ENCODE data around the gene MYPOP.
"Not testable (repeated sequence)": the region's sequence is repeated elsewhere in the genome, so short reads cannot be mapped to it uniquely, and the experiment has no call there.

The MYPOP gene

DNA sequence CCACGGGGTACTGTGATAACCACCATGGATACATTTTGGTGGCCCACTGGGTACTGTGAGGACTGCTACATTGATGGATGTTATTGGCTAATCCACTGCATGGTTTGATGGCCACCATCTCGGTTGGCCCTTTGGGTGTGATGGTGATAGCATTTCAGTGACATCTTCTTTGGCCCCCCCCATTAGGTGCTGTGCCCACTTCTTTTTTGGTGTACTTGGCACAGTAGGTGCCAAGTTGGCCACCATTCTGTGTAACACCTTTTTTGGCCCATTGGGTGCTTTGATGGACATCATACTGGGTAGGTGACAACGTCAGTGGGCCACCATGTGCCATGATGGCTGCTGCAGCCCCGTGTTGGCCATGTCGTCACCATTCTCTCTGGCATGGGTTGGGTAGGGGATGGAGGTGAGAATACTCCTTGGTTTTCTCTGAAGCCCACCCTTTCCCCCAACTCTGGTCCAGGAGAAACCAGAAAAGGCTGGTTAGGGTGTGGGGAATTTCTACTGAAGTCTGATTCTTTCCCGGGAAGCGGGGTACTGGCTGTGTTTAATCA is 29.1 kb downstream of the MYPOP start:
- Histone ChIP-seq H3K27ac (ENCODE audit: low read length) (no peak overlapping the region), H3K9ac (ENCODE audit: low read depth, low read length) (no peak overlapping the region), H3K4me1 (ENCODE audit: insufficient read depth, low read length) (no peaks in the 10 kb centered on the region), H3K27me3 (ENCODE audit: insufficient read depth, low read length, poor library complexity) (peaks cover 5% of the 10 kb centered on the region), H4K20me1 (ENCODE audit: insufficient read depth, low read length) (no peaks in the 10 kb centered on the region), H3K79me2 (ENCODE audit: insufficient read depth, low read length) (no peaks in the 10 kb centered on the region), H3K4me3 (ENCODE audit: low read depth in 1 of 2, low read length in 2 of 2) (no peak overlapping the region), H3K9me3 (ENCODE audit: insufficient read depth, low read length, severe bottlenecking) (no peaks in the 10 kb centered on the region), H3K4me2 (ENCODE audit: insufficient read depth, low read length) (no peak overlapping the region), H3K36me3 (ENCODE audit: insufficient read depth, low read length) (no peaks in the 10 kb centered on the region), H2AFZ (ENCODE audit: low read depth, low read length) (no peak overlapping the region)
- TF ChIP-seq CTCF (IDR thresholded peaks at IDR 0.05; ENCODE audit: borderline replicate concordance, extremely low read depth, low read length, poor library complexity, severe bottlenecking) (no peak), EZH2 (IDR thresholded peaks at IDR 0.05; ENCODE audit: borderline replicate concordance, low read depth, low read length, severe bottlenecking) (no peak)
- DNase-seq (no peak), ATAC-seq (ENCODE audit: insufficient read depth, low read depth) (no peak)

DNA sequence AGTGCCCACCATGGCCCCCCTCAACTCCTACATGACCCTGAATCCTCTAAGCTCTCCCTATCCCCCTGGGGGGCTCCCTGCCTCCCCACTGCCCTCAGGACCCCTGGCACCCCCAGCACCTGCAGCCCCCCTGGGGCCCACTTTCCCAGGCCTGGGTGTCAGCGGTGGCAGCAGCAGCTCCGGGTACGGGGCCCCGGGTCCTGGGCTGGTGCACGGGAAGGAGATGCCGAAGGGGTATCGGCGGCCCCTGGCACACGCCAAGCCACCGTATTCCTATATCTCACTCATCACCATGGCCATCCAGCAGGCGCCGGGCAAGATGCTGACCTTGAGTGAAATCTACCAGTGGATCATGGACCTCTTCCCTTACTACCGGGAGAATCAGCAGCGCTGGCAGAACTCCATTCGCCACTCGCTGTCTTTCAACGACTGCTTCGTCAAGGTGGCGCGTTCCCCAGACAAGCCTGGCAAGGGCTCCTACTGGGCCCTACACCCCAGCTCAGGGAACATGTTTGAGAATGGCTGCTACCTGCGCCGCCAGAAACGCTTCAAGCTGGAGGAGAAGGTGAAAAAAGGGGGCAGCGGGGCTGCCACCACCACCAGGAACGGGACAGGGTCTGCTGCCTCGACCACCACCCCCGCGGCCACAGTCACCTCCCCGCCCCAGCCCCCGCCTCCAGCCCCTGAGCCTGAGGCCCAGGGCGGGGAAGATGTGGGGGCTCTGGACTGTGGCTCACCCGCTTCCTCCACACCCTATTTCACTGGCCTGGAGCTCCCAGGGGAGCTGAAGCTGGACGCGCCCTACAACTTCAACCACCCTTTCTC is 30.1 kb downstream of the MYPOP start:
- Histone ChIP-seq H3K9me3 (ENCODE audit: insufficient read depth, low read length, severe bottlenecking) (no peaks in the 10 kb centered on the region), H3K27ac (ENCODE audit: low read length) (no peak overlapping the region), H3K27me3 (ENCODE audit: insufficient read depth, low read length, poor library complexity) (peaks cover 5% of the 10 kb centered on the region), H3K4me1 (ENCODE audit: insufficient read depth, low read length) (no peaks in the 10 kb centered on the region), H3K36me3 (ENCODE audit: insufficient read depth, low read length) (no peaks in the 10 kb centered on the region), H2AFZ (ENCODE audit: low read depth, low read length) (no peak overlapping the region), H3K4me2 (ENCODE audit: insufficient read depth, low read length) (no peak overlapping the region), H3K9ac (ENCODE audit: low read depth, low read length) (no peak overlapping the region), H4K20me1 (ENCODE audit: insufficient read depth, low read length) (no peaks in the 10 kb centered on the region), H3K4me3 (ENCODE audit: low read depth in 1 of 2, low read length in 2 of 2) (no peak overlapping the region), H3K79me2 (ENCODE audit: insufficient read depth, low read length) (no peaks in the 10 kb centered on the region)
- TF ChIP-seq EZH2 (IDR thresholded peaks at IDR 0.05; ENCODE audit: borderline replicate concordance, low read depth, low read length, severe bottlenecking) (no peak), CTCF (IDR thresholded peaks at IDR 0.05; ENCODE audit: borderline replicate concordance, extremely low read depth, low read length, poor library complexity, severe bottlenecking) (no peak)
- ATAC-seq (ENCODE audit: insufficient read depth, low read depth) (no peak), DNase-seq (no peak)

- no peak for TF ChIP-seq EZH2 (IDR thresholded peaks at IDR 0.05; ENCODE audit: borderline replicate concordance, low read depth, low read length, severe bottlenecking)
- TF ChIP-seq CTCF (IDR thresholded peaks at IDR 0.05; ENCODE audit: borderline replicate concordance, extremely low read depth, low read length, poor library complexity, severe bottlenecking) = no peak
Measured at GRCh38 chr19:45870798-45871197, 31.6 kb downstream of the MYPOP start.

GRCh38 chr19:45867241-45867640 is 35.2 kb downstream of the MYPOP start:
- H2AFZ ChIP-seq (ENCODE audit: low read depth, low read length); H3K4me1 ChIP-seq (ENCODE audit: insufficient read depth, low read length); H3K27me3 ChIP-seq (ENCODE audit: insufficient read depth, low read length, poor library complexity); H3K27ac ChIP-seq (ENCODE audit: low read length); ATAC-seq (ENCODE audit: insufficient read depth, low read depth); H3K36me3 ChIP-seq (ENCODE audit: insufficient read depth, low read length); H3K79me2 ChIP-seq (ENCODE audit: insufficient read depth, low read length); H3K4me3 ChIP-seq (ENCODE audit: low read depth in 1 of 2, low read length in 2 of 2); H3K9me3 ChIP-seq (ENCODE audit: insufficient read depth, low read length, severe bottlenecking); H3K4me2 ChIP-seq (ENCODE audit: insufficient read depth, low read length); H4K20me1 ChIP-seq (ENCODE audit: insufficient read depth, low read length); DNase-seq; H3K9ac ChIP-seq (ENCODE audit: low read depth, low read length): not testable (repeated sequence)

More at GRCh38 chr19:45870798-45871197, 31.6 kb downstream of the MYPOP start:
- Histone ChIP-seq H3K4me2 (ENCODE audit: insufficient read depth, low read length) (no peak overlapping the region), H3K27me3 (ENCODE audit: insufficient read depth, low read length, poor library complexity) (peaks cover under 1% of the 10 kb centered on the region), H4K20me1 (ENCODE audit: insufficient read depth, low read length) (no peaks in the 10 kb centered on the region), H3K9ac (ENCODE audit: low read depth, low read length) (no peak overlapping the region), H3K27ac (ENCODE audit: low read length) (no peak overlapping the region), H3K9me3 (ENCODE audit: insufficient read depth, low read length, severe bottlenecking) (no peaks in the 10 kb centered on the region), H3K79me2 (ENCODE audit: insufficient read depth, low read length) (no peaks in the 10 kb centered on the region), H3K4me1 (ENCODE audit: insufficient read depth, low read length) (no peaks in the 10 kb centered on the region), H3K4me3 (ENCODE audit: low read depth in 1 of 2, low read length in 2 of 2) (no peak overlapping the region), H3K36me3 (ENCODE audit: insufficient read depth, low read length) (no peaks in the 10 kb centered on the region), H2AFZ (ENCODE audit: low read depth, low read length) (no peak overlapping the region)
- ATAC-seq (ENCODE audit: insufficient read depth, low read depth) = no peak
- no peak for DNase-seq

All from DND-41 (cell line).